Type B pancreatic cell (in vitro differentiated cells): ENCODE results near the gene KRTAP1-3. TPM values are rescaled to one million over a fixed set of nuclear protein-coding genes. Genes with fewer than 3 reads are reported as not detected.
"Not testable (repeated sequence)": the region's sequence is repeated elsewhere in the genome, so short reads cannot be mapped to it uniquely, and the experiment has no call there.

Source experiments
- DNase-seq: peaks from one replicate; pipeline ENCODE4 v3.0.0; 2021; ENCODE audit warnings: mixed read lengths; ENCODE audit not compliant: unreplicated experiment; ENCODE audit errors: extremely low spot score
- H3K27ac Mint-ChIP-seq: 2 replicates; pipeline ENCODE4 v1.8.0; 2021; ENCODE audit warnings: mild to moderate bottlenecking, mixed read lengths
- H3K27me3 Mint-ChIP-seq: 2 replicates; pipeline ENCODE4 v1.8.0; 2021; ENCODE audit warnings: mixed read lengths
- H3K36me3 Mint-ChIP-seq: 2 replicates; pipeline ENCODE4 v1.8.0; 2021; ENCODE audit warnings: mixed read lengths
- H3K4me1 Mint-ChIP-seq: one replicate; pipeline ENCODE4 v1.8.0; 2021; ENCODE audit warnings: mixed read lengths; ENCODE audit not compliant: unreplicated experiment
- H3K4me3 Mint-ChIP-seq: 2 replicates; pipeline ENCODE4 v1.8.0; 2021; ENCODE audit warnings: mild to moderate bottlenecking, mixed read lengths
- H3K9me3 Mint-ChIP-seq: 2 replicates; pipeline ENCODE4 v1.8.0; 2021; ENCODE audit warnings: mixed read lengths
- total RNA-seq: library from RNA; stranded (reverse); gene quantifications from 2 replicates; pipeline ENCODE4 v1.2.1, GENCODE V29; 2021; ENCODE audit warnings: low replicate concordance
- TF ChIP-seq, protein P1 (sequence below): fragments of 200-600 bp; sonication (generic); conservative IDR thresholded peaks from 2 replicates; pipeline ENCODE4 v1.5.0; 2021; ENCODE audit warnings: antibody characterized with exemption, mild to moderate bottlenecking

The KRTAP1-3 gene
- total RNA-seq, 1 donor from 2014 or later, result not detected

DNA sequence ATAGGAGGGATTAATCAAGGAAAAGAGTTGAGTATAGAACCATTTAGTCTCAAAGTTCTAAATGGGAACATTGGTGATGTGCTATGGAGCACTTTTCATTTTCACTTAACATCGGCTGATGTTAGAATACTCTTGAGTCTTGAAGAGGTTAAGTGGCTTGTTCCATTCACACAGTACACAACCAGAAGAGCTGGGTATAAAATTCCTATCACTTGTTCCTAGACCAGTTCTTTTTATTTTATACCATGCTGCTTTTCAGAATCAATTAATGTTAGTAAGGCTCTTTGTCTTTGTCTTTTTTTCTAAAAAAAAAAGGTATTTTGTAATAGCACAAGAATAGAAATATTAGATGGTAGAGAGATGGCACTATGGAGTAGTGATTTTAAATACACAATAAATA is 8.3 kb upstream of the KRTAP1-3 start:
- no peaks in the 10 kb centered on the region for H3K36me3 Mint-ChIP-seq
- no peak overlapping the region for H3K27ac Mint-ChIP-seq
- no peak for DNase-seq
- H3K4me1 Mint-ChIP-seq, result no peaks in the 10 kb centered on the region
- H3K9me3 Mint-ChIP-seq, result peaks cover 5% of the 10 kb centered on the region
- no peaks in the 10 kb centered on the region for H3K27me3 Mint-ChIP-seq
- TF ChIP-seq, protein P1, sequence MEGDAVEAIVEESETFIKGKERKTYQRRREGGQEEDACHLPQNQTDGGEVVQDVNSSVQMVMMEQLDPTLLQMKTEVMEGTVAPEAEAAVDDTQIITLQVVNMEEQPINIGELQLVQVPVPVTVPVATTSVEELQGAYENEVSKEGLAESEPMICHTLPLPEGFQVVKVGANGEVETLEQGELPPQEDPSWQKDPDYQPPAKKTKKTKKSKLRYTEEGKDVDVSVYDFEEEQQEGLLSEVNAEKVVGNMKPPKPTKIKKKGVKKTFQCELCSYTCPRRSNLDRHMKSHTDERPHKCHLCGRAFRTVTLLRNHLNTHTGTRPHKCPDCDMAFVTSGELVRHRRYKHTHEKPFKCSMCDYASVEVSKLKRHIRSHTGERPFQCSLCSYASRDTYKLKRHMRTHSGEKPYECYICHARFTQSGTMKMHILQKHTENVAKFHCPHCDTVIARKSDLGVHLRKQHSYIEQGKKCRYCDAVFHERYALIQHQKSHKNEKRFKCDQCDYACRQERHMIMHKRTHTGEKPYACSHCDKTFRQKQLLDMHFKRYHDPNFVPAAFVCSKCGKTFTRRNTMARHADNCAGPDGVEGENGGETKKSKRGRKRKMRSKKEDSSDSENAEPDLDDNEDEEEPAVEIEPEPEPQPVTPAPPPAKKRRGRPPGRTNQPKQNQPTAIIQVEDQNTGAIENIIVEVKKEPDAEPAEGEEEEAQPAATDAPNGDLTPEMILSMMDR, result no peak
- H3K4me3 Mint-ChIP-seq, result no peak overlapping the region

DNA sequence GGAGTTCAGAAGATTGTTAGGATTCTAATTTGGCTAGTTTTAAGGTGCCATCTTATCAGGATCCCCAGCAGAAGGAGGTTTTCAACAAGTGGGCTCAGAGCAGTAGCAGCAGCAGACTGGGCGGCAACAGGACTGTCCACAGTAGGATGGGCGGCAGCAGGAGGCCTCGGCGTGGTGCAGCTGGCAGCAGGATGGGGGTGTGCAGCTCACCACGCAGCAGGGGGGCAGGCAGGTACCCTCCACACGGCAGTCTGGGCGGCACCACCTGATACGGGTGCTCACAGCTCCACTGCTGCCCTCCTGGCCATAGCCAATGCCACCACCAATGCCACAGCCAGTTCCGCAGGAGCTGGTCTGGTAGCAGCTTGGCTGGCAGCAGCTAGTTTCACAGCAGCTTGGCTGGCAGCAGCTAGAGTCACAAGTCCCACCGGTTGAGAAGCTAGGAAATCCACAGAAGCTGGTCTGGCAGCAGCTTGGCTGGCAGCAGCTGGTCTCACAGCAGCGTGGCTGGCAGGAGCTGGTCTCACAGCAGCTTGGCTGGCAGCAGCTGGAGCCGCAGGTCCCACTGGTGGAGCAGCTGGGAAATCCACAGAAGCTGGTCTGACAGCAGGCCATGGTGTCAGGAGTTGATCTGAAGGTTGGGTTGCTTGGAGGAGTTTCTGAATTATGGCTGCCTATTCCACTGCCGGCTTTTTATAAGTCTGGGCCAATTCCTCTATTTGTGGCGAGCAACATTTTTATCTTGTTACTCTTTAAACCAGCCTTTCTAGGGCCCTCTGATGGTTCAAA is 6.3 kb upstream of the KRTAP1-3 start, which contains the start of gene KRTAP1-1:
Gene KRTAP1-1, minus strand, starts transcription at position 668 of the 789 bp plus-strand sequence. Its CDS starts 53 bp downstream, at position 615.
- H3K4me1 Mint-ChIP-seq, H3K4me3 Mint-ChIP-seq, DNase-seq, H3K27me3 Mint-ChIP-seq, H3K27ac Mint-ChIP-seq, H3K9me3 Mint-ChIP-seq, H3K36me3 Mint-ChIP-seq: not testable (repeated sequence)

DNA sequence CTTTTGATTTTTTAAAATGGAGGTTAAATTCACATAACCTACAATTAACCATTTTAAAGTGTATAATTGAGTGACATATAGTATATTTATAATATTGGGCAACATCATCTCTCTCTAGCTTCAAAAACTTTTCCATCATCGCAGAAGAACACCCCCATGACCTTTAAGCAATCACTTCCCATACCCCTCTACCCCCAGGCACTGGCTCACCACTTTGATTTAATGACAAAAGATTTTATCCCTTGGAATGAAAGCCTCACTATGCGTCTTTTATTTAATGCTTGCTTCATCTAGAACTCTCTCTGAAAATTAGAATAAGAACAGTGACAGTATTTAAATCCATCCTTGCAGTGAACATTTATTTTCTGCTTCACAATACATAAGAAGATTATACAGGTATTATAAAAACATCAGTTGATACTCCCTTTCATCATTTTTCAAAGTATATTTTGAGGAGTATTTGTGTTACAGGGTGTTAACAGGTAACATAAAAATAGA is 3.2 kb upstream of the KRTAP1-3 start:
- H3K9me3 Mint-ChIP-seq, result no peaks in the 10 kb centered on the region
- DNase-seq, result no peak
- TF ChIP-seq, protein P1, result no peak
- H3K27me3 Mint-ChIP-seq, result no peaks in the 10 kb centered on the region
- H3K4me1 Mint-ChIP-seq, result no peaks in the 10 kb centered on the region
- H3K36me3 Mint-ChIP-seq, result no peaks in the 10 kb centered on the region
- H3K27ac Mint-ChIP-seq, result no peak overlapping the region
- no peak overlapping the region for H3K4me3 Mint-ChIP-seq

DNA sequence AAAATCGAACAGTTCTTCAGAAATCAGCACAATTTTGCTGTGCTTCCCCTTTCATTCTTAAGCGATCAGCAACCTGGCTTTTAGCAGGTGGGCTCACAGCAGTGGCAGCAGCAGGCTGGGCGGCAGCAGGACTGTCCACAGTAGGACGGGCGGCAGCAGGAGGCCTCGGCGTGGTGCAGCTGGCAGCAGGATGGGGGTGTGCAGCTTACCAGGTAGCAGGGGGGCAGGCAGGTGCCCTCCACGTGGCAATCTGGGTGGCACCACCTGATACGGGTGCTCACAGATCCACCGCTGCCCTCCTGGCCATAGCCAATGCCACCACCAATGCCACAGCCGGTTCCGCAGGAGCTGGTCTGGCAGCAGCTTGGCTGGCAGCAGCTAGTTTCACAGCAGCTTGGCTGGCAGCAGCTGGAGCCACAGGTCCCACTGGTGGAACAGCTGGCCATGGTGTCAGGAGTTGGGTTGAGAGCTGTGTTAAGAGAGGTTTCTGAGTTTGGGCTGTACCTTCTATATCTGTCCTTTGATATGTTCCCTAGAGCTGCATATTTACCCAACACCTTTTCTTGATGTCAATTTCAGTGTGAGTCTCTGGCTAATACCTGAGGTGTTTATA is 4.9 kb downstream of the KRTAP1-3 start, which contains the start of gene KRTAP1-4:
Gene KRTAP1-4, minus strand, starts transcription at position 563 of the 613 bp plus-strand sequence. Its CDS starts 117 bp downstream, at position 446.
- no peaks in the 10 kb centered on the region for H3K9me3 Mint-ChIP-seq
- no peaks in the 10 kb centered on the region for H3K36me3 Mint-ChIP-seq
- H3K4me1 Mint-ChIP-seq, result no peaks in the 10 kb centered on the region
- no peak within 1 kb of the TSS for H3K27ac Mint-ChIP-seq
- no peak for DNase-seq
- TF ChIP-seq, protein P1, result no peak
- no peak within 1 kb of the TSS for H3K4me3 Mint-ChIP-seq
- H3K27me3 Mint-ChIP-seq, result no peaks in the 10 kb centered on the region

DNA sequence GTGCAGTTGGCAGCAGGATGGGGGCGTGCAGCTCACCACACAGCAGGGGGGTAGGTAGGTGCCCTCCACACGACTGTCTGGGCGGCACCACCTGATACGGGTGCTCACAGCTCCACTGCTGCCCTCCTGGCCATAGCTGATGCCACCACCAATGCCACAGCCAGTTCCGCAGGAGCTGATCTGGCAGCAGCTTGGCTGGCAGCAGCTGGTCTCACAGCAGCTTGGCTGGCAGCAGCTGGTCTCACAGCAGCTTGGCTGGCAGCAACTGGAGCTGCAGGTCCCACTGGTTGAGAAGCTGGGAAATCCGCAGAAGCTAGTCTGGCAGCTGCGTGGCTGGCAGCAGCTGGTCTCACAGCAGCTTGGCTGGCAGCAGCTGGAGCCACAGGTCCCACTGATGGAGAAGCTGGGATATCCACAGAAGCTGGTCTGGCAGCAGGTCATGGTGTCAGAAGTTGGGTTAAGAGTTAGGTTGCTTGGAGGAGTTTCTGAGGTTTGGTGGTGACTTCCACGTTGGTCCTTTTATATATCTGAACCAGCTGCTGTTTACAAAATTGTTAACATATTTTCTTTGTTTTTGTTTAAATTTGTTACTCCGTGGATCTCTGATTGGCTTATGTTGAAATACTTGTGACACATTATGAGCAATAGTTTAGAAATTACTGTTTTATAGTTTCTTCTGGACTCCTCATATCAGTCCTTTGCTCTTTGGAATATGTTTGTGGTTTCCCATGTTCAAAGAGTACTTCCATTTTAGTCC is 7.8 kb downstream of the KRTAP1-3 start, which contains the start of gene KRTAP1-5:
Gene KRTAP1-5, minus strand, starts transcription at position 494 of the 757 bp plus-strand sequence. Its CDS starts 53 bp downstream, at position 441.
- no peak for DNase-seq
- TF ChIP-seq, protein P1, result no peak
- H3K4me3 Mint-ChIP-seq, result no peak within 1 kb of the TSS
- no peaks in the 10 kb centered on the region for H3K9me3 Mint-ChIP-seq
- no peaks in the 10 kb centered on the region for H3K4me1 Mint-ChIP-seq
- H3K36me3 Mint-ChIP-seq, result peaks cover 3% of the 10 kb centered on the region
- no peak within 1 kb of the TSS for H3K27ac Mint-ChIP-seq
- H3K27me3 Mint-ChIP-seq, result no peaks in the 10 kb centered on the region
